HCT116 (cell line): ENCODE results near the gene ITFG1.

ENCODE experiments used
- CEBPB ChIP-seq: IDR thresholded peaks from 2 replicates; pipeline ENCODE4 v1.6.1; 2012; ENCODE audit warnings: low read depth
- FOSL1 ChIP-seq: IDR thresholded peaks from 2 replicates; pipeline ENCODE4 v1.6.1; 2012; ENCODE audit warnings: low read depth
- ZFX ChIP-seq: fragments of 450-650 bp; IDR thresholded peaks from 2 replicates; pipeline ENCODE4 v1.6.1; 2017
- TF ChIP-seq, protein P1 (sequence below), 3 experiments: fragments of 200-600 bp in 1 of 3; sonication (generic) in 1 of 3; IDR thresholded peaks in 2 of 3; conservative IDR thresholded peaks in 1 of 3; 2 replicates each; pipeline ENCODE4 v1.5.1; 2012 to 2017; ENCODE audit warnings: low read depth in 2 of 3, low read length in 2 of 3, antibody characterized with exemption in 1 of 3, borderline replicate concordance in 1 of 3, control low read depth in 1 of 3, mild to moderate bottlenecking in 1 of 3, mixed read lengths in 1 of 3, mixed run types in 1 of 3, moderate library complexity in 1 of 3; ENCODE audit not compliant: insufficient read depth in 1 of 3
- TF ChIP-seq, protein P2 (sequence below): IDR thresholded peaks from 2 replicates; pipeline ENCODE4 v1.6.1; 2012
- TF ChIP-seq, protein P3 (sequence below): IDR thresholded peaks from 2 replicates; pipeline ENCODE4 v1.6.1; 2012

DNA sequence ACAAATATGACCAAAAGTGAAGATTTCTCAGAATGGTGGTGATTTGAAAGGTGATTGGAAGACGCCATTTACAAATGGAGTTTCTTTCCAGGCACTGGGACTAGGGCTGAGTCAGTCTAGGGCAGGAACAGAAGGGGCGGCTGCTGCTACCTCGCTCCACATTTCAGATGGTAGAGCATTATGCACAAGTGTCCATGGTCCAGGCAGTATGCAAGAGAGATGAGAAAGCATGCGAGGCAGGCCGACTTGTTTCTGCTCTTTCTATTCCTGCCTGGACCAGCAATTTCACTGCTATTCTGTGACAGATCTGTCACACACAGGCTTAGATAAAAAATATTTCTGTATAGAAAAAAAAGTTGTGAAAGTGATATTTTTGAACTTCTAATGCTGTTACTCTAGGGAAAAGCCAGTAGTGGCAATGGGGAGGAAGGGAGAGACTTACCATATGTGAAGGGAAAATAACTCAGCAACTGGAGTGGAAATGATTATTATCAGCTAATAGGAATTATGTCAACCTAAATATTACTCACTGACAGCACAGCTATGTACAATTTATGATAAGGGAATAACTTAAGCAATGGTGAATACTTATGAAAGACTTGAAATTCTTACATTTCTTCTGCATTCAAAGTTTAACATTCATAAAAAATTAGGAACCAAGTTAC, 182.4 kb downstream of the ITFG1 start:
- TF ChIP-seq, protein P1, sequence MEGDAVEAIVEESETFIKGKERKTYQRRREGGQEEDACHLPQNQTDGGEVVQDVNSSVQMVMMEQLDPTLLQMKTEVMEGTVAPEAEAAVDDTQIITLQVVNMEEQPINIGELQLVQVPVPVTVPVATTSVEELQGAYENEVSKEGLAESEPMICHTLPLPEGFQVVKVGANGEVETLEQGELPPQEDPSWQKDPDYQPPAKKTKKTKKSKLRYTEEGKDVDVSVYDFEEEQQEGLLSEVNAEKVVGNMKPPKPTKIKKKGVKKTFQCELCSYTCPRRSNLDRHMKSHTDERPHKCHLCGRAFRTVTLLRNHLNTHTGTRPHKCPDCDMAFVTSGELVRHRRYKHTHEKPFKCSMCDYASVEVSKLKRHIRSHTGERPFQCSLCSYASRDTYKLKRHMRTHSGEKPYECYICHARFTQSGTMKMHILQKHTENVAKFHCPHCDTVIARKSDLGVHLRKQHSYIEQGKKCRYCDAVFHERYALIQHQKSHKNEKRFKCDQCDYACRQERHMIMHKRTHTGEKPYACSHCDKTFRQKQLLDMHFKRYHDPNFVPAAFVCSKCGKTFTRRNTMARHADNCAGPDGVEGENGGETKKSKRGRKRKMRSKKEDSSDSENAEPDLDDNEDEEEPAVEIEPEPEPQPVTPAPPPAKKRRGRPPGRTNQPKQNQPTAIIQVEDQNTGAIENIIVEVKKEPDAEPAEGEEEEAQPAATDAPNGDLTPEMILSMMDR (IDR thresholded peaks at IDR 0.05 in 2 of 3, conservative IDR thresholded peaks at IDR 0.05 in 1 of 3; ENCODE audit: borderline replicate concordance in 1 of 3, insufficient read depth in 1 of 3, low read depth in 2 of 3, low read length in 2 of 3): no peak
- no peak for TF ChIP-seq CEBPB
- TF ChIP-seq, protein P2, sequence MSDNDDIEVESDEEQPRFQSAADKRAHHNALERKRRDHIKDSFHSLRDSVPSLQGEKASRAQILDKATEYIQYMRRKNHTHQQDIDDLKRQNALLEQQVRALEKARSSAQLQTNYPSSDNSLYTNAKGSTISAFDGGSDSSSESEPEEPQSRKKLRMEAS: no peak
- no peak for TF ChIP-seq ZFX
- no peak for TF ChIP-seq FOSL1
- TF ChIP-seq, protein P3, sequence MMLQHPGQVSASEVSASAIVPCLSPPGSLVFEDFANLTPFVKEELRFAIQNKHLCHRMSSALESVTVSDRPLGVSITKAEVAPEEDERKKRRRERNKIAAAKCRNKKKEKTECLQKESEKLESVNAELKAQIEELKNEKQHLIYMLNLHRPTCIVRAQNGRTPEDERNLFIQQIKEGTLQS: no peak
